ENCODE measurements around the gene EPGN.

EPGN gene

DNA sequence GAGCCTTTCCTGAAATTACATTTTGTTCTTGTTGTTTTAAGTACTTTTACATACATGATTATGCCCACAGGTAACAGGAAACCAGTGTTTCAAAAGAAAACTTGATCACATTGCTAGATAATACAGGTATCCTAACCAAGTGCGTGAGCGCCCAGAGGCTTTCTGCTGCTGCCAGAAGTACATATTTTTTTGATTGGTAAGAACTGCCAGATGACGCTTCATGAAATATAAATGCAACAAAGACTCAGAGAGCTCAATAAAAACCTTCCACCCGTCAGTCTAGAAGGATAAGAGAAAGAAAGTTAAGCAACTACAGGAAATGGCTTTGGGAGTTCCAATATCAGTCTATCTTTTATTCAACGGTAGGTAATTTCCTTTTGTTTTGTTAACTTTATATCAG is at the start of gene EPGN:
Gene EPGN (plus strand): TSS at position 256 of the 400 bp plus-strand sequence. CDS start 64 bp downstream, at position 320.
- DNase-seq: no peak

GRCh38 chr4:74258963-74259362 is 49.3 kb upstream of the EPGN start:
- no peak for DNase-seq

DNA sequence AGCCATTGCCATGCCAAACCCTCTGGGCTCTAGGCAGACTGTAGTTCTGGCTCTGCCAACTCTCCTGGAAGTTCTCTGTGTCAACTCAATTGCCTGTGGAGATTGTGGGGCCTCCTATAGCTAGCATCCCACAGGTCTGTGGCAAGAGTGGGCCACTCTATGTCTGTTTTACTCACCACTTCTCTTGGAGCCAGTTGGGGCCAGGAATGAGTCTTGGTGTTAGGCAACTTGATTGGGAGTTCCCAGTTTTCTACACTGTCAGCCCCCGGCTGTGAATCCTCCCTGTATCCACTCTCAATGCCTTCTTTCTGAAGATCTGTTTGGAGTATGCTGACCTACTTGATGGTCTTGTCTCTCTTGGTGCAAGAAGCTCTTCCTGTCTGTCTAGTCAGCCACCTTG is 48.2 kb upstream of the EPGN start:
- no peak for DNase-seq

DNA sequence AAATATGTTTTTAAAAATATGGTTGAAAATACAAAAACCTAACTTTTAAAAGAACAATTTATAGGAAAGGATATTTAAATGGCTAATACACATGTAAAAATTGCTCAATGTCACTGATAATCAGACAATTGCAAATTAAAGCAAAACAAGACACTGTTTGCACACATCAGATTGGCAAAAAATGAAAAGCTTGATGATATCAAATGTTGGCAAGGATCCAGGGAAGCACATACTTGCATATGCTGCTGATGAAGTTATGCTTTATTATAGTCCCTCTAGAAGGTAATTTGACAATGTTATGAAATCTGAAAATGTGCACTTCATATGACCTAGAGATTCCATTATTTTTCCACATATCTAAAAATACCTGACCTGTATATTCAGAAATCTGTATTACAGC is 45.7 kb upstream of the EPGN start:
- no peak for DNase-seq

DNA sequence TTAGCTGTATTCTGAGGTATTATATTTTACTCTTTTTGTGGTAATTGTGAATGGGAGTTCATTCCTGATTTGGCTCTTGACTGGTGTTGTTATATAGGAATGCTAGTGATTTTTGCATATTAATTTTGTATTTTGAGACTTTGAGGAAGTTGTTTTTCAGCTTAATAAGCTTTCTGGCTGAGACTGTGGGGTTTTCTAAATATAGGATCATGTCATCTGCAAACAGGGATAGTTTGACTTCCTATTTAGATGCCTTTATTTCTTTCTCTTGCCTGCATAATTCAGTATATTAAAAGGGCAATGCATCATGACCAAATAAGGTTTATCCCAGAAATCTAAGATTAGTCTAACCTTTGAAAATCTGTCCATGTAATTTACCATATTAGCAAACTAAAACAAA is 44.7 kb upstream of the EPGN start:
- no peak for DNase-seq

DNA sequence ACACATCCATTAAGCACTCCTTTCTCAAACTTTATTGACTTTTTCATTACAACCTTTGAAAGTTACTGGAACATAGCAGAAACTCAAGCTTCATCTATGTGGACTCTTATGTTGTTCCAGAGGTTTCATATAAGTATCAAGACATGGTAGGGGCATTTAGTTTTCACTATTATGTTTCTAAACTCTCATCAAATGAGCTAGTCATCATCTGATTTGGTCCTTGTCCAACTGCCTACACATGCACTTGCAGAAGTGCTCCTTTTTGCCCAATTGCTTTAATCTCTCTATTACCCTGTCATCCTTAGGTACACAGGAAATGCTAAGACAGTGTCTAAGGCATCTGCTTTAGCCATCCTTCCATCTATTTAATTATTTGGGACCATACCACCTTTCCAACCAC is 42.2 kb upstream of the EPGN start:
- DNase-seq: no peak

DNA sequence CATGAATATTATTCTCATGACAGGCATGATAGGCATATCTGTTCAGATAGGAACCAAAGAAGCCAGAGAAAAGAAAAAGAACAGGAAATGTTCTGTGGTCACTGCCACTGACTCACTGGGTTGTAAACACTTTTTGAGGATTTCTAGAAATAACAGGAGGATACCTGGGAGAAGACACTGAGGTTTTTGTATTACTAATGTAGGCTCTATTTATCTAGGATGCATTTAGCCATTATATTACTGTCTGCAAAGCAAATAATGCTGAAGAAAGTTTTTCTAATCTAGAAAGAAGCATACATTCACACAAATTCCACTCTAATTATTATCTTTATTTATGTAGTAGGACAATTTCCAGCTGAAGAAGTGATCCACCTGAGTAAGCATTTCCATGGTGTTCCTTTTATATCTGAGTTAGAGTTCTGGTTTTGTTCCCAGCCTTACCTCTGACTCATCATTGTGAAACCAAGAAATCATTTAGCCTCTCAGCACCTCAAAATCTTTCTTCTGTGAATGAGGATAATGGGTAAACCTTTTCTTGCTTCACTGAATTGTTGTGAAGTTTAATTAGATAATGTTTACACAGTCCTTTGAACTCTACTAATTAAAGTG is 40.2 kb upstream of the EPGN start:
- DNase-seq: no peak

- no peak for DNase-seq
Observed at GRCh38 chr4:74268643-74269042, 39.6 kb upstream of the EPGN start.

DNA sequence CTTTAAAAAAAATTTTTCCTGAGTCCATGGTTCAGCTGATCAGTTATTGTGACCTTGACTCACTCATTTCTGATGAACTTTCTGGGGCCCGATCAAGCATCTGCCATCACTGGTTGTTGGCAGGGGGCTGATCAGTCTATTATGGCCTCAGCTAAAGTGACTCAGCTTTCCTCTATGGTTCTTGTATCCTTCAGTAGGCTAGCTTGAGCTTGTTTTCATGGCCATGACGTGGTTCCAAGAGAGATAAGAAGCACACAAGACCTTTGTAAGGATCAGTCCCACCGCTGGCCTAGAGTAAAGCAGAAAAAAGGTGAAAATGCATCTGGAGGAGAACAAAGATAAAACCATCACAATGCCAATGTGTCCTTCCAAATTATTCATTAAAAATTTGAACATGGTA is 29.8 kb upstream of the EPGN start:
- no peak for DNase-seq

DNA sequence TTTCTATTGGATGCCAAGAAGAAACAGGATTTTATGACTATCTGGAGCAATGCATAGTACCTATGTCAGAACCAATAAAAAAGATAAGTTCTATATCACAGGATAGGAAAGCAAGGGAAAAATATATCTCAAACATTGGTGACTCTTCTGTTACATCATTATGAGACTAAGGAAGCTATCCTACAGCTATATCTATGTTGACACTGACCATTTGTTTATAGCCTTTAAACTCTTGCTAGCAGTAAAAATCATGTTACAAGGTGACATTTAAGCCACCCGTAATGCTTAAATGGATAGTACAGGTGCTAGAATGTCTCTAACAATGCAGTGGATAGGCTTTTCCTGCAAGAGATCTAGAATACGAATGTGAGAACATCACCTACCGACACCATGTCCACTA is 28.6 kb upstream of the EPGN start:
- DNase-seq: no peak

- no peak for DNase-seq
Observed at GRCh38 chr4:74282926-74283325, 25.3 kb upstream of the EPGN start.

DNA sequence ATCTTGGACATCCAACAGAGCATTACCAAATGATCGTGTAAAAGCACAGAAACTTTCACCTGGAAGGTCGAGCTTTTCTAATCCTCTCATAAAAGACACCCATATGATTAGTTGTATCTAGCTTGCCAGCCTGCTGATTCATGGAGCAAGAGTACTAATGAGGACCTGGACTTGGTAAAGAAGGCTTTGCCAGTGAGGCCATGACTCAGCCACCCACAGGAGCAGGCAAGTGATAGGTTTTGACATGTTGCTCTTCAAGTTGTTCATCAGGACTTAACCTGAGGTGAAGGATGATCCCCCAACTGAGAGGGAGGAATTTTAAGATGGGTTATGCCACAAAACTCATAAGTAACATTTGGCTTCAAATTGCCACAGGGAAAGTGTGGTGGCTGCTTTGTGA is 24.7 kb upstream of the EPGN start:
- no peak for DNase-seq

- no peak for DNase-seq
Observed at GRCh38 chr4:74284053-74284452, 24.2 kb upstream of the EPGN start.

GRCh38 chr4:74287164-74287563 is 21.1 kb upstream of the EPGN start:
- DNase-seq: no peak

GRCh38 chr4:74287791-74288190 is 20.5 kb upstream of the EPGN start:
- DNase-seq: no peak

- no peak for DNase-seq
Observed at GRCh38 chr4:74291471-74291870, 16.8 kb upstream of the EPGN start.

DNA sequence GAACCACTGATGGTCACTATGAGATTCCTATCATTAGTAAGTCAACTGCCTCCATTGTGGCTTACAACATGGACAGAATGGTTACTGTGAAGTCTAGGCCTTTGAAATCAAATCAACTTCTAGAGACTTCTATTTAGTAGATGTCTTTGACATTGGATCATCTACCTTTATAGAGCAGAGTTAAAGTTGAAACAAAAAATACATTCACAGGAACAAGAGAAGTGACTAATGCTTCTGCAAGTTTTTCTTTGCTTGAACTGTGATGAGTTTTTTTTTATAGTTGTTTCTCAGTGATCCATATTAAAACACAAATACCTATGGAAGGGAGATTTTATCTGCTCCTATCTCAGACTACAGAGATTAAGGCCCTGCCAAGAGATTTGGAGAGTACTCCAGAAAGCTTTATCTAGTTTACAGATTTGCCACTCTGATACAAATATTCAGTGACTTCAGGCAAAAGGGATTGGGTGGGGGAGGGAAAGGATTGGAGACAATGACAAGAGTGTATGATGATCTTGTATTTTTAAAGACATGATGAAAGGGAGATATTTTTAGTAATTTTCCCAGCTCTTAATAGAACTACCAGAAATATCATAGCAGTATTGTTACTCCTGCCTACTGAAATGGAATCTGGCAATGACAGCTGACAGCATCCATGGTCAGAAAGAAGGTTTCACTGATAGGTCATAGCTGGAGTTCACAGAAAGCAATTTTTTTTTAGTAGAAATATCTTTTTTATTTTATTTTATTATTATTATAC is 16.0 kb upstream of the EPGN start:
- no peak for DNase-seq

- no peak for DNase-seq
Observed at GRCh38 chr4:74293558-74293957, 14.7 kb upstream of the EPGN start.

DNA sequence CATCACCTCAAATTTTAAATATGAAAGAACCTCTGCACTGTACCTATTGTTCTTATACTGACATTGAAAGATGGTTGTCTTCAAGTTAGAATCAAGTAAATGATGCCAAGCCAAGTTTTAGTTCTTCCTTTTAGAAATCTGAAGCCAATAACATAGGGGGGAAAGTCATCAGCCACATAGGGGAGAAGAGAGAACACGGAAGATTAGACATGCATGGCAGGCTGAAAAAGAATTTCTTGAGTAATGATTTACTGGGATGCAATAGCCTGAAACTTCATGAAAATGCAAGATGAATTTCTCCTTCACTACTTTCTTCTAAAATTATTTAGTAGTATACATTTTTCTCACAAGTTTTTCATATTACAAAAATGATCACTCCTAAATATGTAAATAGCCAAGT is 13.6 kb upstream of the EPGN start:
- DNase-seq: no peak

GRCh38 chr4:74297539-74297938 is 10.7 kb upstream of the EPGN start:
- DNase-seq: no peak

- no peak for DNase-seq
Observed at GRCh38 chr4:74304095-74304625, 4.1 kb upstream of the EPGN start.

DNA sequence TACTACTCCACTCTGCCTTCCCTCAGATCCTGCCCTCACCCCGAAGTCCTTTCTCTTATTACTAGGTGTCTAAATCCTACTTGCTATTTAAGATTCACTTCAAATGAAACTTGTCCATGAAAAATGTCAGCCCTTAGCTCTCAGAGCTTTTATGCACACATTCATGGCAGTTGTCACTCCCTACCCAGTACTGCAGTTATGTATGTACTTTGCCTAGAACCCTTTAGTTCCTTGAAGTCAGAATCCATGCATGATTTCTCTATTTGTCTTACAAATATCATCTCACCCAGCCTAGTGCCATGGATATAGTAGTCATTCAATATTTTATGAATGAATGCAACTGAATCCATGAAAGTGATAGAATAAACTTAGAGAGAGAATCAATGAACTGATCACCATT is 3.3 kb upstream of the EPGN start:
- DNase-seq: no peak

- no peak for DNase-seq
Observed at GRCh38 chr4:74307170-74307569, 1.1 kb upstream of the EPGN start.

- DNase-seq: no peak
Observed at GRCh38 chr4:74309223-74309622, 953 bp downstream of the EPGN start.

Measured in retina (tissue), 1 donor.